Measurements from ENCODE around the gene DDX6. TPM values are rescaled to one million over a fixed set of nuclear protein-coding genes. Genes with fewer than 3 reads are reported as not detected.

Gene DDX6
- total and polyA plus RNA-seq, 10 of the 15 experiments (the other 5 are each of a cell fraction or from before 2014, with no cell fraction given) = 6.6 to 119 (median 48.8) TPM

DNA sequence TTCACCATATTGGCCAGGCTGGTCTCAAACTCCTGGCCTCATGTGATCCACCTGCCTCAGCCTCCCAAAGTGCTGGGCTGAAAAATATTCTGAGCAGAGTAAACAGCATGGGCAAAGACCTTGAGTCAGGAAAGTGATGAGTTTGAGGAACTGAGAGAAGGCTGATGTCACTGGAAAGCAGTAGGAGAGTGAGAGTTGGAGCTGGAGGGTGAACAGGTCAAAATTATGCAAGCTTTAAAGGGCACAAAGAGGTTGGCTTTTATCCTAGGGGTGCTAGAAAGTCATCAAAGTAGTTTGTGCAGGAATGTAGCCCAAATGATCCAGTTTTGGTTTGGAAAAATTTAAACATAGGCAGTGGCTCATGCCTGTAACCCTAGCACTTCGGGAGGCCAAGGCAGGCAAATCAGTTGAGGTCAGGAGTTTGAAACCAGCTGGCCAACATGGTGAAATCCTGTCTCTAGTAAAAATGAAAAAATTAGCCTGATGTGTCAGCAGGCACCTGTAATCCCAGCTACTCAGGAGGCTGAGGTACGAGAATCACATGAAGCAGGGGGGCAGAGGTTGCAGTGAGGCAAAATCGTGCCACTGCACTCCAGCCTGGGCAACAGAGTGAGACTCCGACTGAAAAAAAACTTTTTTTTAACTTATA is 48.1 kb upstream of the DDX6 start:
- DNase-seq (ENCODE audit: low read depth, low spot score) = peak; percentile 85
- H3K4me2 ChIP-seq (ENCODE audit: control insufficient read depth, insufficient read depth) = peak overlapping the region; percentile 26
- H2AFZ ChIP-seq (ENCODE audit: control insufficient read depth, low read depth, low read length) = no peak overlapping the region; the same call in 1 of the 2 replicates
- no TSS peak for BruUV-seq (replicated peaks)
- peak; percentile 87 for ATAC-seq
- H4K20me1 ChIP-seq (ENCODE audit: control insufficient read depth, insufficient read depth) = no peaks in the 10 kb centered on the region
- WGBS (ENCODE audit: insufficient coverage, insufficient replicate concordance, low lambda C conversion rate, missing lambda C conversion rate) = 2% methylated on average over 4 of the region's 4 CpGs
- intact Hi-C loops (cut with micrococcal nuclease; ENCODE audit: unreplicated experiment) (loop anchor here (1.0 to 2.0 kb wide), 2 partner anchors 18 to 48 kb away; partner anchors contain the start of gene DDX6), in situ Hi-C loops (cut with MboI) (no loop called here)
- FAIRE-seq = peak; percentile 86
- H3K36me3 ChIP-seq (ENCODE audit: control insufficient read depth in 2 of 2, insufficient read depth in 2 of 2, low read length in 1 of 2) = no peaks in the 10 kb centered on the region
- no peaks in the 10 kb centered on the region for H3K9me3 ChIP-seq (replicated peaks; ENCODE audit: control insufficient read depth, insufficient read depth, low read length)
- ChIA-PET RAD21 (ENCODE audit: unreplicated experiment) (interaction anchor here (0.5 to 4.7 kb wide), 9 partner anchors 13 to 56 kb away, joined by 3 to 47 read pairs (median 7); partner anchors contain the start of gene DDX6), POLR2A (interaction anchor here (0.6 to 2.2 kb wide), 7 partner anchors 15 to 91 kb away, joined by 3 to 7 read pairs (median 5); partner anchors contain the start of gene CXCR5), SMC1A (ENCODE audit: uncharacterized antibody, unreplicated experiment) (interaction anchor here (1.0 to 8.2 kb wide), 9 partner anchors 12 to 123 kb away, joined by 3 to 59 read pairs (median 7); partner anchors contain the start of gene CXCR5), CTCF (interaction anchor here (0.9 to 1.7 kb wide), 9 partner anchors 14 to 149 kb away, joined by 3 to 5 read pairs (median 3); partner anchors contain the start of genes CXCR5 and DDX6)
- H3K79me2 ChIP-seq (ENCODE audit: control insufficient read depth, insufficient read depth, low read length) = no peaks in the 10 kb centered on the region
- peak overlapping the region; percentile 24; the same call in 1 of the 2 replicates for H3K27ac ChIP-seq (ENCODE audit: control insufficient read depth, insufficient read depth)
- H3K27me3 ChIP-seq (replicated peaks in 1 of 2; ENCODE audit: control insufficient read depth in 2 of 2, insufficient read depth in 2 of 2, low read length in 1 of 2) = no peaks in the 10 kb centered on the region
- H3K4me3 ChIP-seq = no peak overlapping the region; the same call in 1 of the 2 replicates
- peaks cover 26% of the 10 kb centered on the region for H3K4me1 ChIP-seq (ENCODE audit: control insufficient read depth, insufficient read depth, low read length)
- H3K9ac ChIP-seq (ENCODE audit: control insufficient read depth, insufficient read depth, low read length) = 0 out of 2 replicates have a peak overlapping the region, but pooled peaks have one; percentile 22
- TF ChIP-seq ZBED1 (IDR thresholded peaks at IDR 0.05; ENCODE audit: borderline replicate concordance) (no peak; the same call in 1 of the 2 replicates), NRF1 (conservative IDR thresholded peaks at IDR 0.05; ENCODE audit: low read depth, low read length) (no peak), JUNB (IDR thresholded peaks at IDR 0.05) (peak; percentile 87), ZNF24 (IDR thresholded peaks at IDR 0.05) (no peak), NR2F1 (conservative IDR thresholded peaks at IDR 0.05) (peak; percentile 98), NKRF (conservative IDR thresholded peaks at IDR 0.05) (0 out of 2 replicates have a peak, but pooled peaks have one; percentile 44), ESRRA (IDR thresholded peaks at IDR 0.05; ENCODE audit: low read length) (no peak), E4F1 (IDR thresholded peaks at IDR 0.05; ENCODE audit: borderline replicate concordance, partially characterized antibody) (no peak), E2F8 (IDR thresholded peaks at IDR 0.05; ENCODE audit: low read depth, partially characterized antibody) (no peak), SPI1 (IDR thresholded peaks at IDR 0.05; ENCODE audit: borderline replicate concordance, insufficient read depth, low read depth, low read length) (peak; percentile 96), CEBPB (IDR thresholded peaks at IDR 0.05; ENCODE audit: borderline replicate concordance in 1 of 2, low read depth in 2 of 2, low read length in 2 of 2) (no peak)
- TF ChIP-seq, protein P1, sequence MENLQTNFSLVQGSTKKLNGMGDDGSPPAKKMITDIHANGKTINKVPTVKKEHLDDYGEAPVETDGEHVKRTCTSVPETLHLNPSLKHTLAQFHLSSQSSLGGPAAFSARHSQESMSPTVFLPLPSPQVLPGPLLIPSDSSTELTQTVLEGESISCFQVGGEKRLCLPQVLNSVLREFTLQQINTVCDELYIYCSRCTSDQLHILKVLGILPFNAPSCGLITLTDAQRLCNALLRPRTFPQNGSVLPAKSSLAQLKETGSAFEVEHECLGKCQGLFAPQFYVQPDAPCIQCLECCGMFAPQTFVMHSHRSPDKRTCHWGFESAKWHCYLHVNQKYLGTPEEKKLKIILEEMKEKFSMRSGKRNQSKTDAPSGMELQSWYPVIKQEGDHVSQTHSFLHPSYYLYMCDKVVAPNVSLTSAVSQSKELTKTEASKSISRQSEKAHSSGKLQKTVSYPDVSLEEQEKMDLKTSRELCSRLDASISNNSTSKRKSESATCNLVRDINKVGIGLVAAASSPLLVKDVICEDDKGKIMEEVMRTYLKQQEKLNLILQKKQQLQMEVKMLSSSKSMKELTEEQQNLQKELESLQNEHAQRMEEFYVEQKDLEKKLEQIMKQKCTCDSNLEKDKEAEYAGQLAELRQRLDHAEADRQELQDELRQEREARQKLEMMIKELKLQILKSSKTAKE (IDR thresholded peaks at IDR 0.05; ENCODE audit: low read depth, poor library complexity, severe bottlenecking) = peak; percentile 91
